Activated CD4-positive, alpha-beta T cell treated with anti-CD3 and anti-CD28 coated beads, Interleukin-2, Interleukin-6, amounts not matched to agents 100 ng/mL and 50 ng/mL, durations not matched to agents 16 hours and 8 hours (primary cell): ENCODE results near the gene MSMB.
"Not testable (repeated sequence)": the region's sequence is repeated elsewhere in the genome, so short reads cannot be mapped to it uniquely, and the experiment has no call there.

ENCODE experiments used
- DNase-seq: peaks from one replicate; pipeline ENCODE4 v3.0.0-alpha.2; 2020

The MSMB gene, protein sequence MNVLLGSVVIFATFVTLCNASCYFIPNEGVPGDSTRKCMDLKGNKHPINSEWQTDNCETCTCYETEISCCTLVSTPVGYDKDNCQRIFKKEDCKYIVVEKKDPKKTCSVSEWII

GRCh38 chr10:46046261-46046660 is at the start of gene MSMB:
MSMB (minus strand) TSS chr10:46046269; CDS start chr10:46046237, 32 bp downstream.
- DNase-seq: no peak

GRCh38 chr10:46094931-46095750 is 49.1 kb upstream of the MSMB start:
- no peak for DNase-seq

- DNase-seq: no peak
Measured at GRCh38 chr10:46094197-46094500, 48.1 kb upstream of the MSMB start.

DNA sequence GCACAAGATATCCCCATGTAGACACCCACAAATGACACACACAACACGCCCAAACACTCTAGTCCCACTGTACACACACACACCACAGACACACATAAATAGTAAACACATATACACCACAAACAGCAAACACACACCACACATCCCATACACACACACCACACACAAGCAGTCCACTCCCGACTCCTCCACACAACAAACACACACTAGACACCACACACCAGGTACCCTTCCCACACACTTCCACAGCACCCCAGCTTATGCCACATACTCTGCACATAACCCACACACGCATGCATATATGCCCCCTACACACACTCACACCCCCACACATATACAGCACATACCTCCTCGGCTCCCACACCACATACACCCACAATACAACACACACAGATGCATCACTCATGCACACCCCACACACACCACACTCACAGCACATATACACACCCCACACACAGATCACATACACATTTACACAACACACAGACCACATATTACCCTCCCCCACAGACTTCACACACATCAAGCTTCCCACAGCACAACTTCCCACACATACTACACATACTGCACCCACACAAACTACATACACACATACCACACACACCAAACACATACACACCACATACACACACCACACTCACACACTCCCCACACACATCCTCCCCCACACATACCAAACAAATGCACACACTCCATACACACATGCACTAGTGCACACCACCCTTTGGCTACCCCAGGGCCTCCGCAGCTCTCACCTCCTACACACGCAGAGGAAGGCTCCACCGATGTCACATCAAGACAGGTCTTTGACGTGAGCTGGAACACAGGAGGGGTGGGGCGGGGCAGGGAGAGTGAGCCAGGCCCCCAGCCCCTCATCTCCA is 47.5 kb upstream of the MSMB start:
- not testable (repeated sequence) for DNase-seq

DNA sequence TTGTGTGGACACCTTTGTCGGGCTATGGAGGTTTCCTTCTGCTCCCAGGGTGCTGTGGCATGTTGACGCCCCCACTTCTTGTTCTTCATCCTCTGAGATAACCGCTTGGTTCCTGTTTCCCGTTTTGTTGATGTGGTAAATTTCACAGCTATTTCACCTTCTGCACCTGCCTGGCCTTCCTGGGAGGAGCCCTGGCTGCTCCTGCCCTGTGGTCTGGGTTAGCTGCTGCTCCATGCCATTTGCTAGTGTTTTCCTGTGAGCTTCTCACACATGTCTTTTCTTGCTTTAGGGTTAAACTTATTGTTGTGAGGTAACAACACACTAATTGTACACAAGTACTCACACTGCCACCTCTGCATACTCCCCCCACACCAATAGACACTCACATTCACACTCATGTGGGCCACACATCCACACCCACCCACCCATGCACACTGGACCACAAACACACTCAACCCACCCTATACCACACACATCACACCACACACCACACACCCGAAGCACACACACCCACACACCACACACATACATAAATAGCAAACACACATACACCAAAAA is 46.5 kb upstream of the MSMB start:
- DNase-seq: no peak

GRCh38 chr10:46091828-46092523 is 45.9 kb upstream of the MSMB start:
- no peak for DNase-seq

- DNase-seq: no peak
Measured at GRCh38 chr10:46091080-46091827, 45.2 kb upstream of the MSMB start.

GRCh38 chr10:46090258-46090812 is 44.3 kb upstream of the MSMB start:
- DNase-seq: no peak

DNA sequence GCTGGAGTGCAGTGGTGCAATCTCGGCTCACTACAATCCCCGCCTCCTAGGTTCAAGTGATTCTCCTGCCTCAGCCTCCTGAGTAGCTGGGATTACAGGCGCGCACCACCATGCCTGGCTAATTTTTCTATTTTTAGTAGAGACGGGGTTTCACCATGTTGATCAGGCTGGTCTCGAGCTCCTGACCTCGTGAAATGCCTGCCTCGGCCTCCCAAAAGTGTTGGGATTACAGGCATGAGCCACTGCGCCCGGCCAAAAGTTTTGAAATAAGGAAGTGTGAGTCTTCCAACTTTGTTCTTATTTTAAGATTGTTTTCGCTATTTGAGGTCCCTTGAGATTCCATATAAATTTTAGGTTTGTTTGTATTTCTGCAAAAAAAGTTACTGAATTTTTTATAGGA is 41.3 kb upstream of the MSMB start:
- not testable (repeated sequence) for DNase-seq

DNA sequence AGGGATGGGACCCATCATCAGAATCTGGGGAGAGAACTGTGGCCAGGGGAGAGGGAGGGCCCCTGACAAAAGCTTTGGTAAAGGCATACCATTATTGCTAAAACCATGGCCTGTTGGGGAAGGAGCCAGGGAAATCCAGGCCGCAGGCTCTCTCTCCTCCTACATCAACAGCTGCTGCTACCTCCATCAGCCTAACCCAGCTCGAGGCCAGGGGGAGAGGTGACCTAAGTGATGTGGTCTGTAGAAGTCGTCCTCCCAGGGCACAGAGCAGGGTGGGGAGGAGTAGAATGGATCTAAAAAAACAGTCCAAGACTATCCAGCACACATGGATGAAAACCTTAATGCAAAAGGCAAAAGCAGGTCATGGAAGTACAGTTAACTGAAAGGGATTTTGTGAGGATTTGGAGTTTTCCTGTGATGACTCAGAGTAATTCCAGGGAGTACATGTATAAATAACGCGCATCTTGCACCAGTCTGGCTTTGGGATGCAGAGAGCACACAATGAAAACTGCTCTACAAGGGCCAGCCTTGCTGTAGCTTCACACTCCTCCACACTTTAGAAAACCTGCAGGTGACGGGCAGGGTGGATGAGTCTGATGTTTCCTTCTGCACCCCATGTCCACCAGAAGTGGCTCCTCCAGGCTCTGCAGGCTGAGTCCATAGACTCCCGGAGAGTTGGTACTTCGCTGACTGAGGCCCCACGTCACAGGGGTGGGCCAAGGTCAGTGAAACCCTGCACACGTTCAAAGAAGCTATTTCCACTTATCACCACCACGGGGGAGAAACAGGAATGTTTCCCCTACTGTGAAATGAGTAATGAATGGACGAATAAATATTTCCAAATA is 38.5 kb upstream of the MSMB start:
- DNase-seq: no peak

DNA sequence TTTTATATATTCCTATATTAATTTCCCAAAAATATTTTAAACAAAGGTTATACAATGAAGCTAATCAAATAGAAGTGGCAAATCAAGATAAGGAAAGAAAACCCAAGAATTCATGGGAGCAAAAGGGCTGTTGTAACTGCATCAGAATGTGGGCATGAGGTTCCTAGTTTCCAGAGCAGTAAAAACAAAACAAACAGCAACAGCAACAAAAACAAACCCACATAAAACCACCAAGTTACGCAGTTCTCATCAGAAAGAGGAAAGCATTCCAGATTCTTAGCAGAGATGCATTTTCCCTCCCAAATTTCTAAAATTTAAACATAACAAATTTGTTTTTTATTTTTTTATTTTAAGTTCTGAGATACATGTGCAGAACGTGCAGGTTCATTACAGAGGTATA is 34.8 kb upstream of the MSMB start:
- DNase-seq: no peak

GRCh38 chr10:46079831-46080585 is 33.9 kb upstream of the MSMB start:
- DNase-seq: no peak

DNA sequence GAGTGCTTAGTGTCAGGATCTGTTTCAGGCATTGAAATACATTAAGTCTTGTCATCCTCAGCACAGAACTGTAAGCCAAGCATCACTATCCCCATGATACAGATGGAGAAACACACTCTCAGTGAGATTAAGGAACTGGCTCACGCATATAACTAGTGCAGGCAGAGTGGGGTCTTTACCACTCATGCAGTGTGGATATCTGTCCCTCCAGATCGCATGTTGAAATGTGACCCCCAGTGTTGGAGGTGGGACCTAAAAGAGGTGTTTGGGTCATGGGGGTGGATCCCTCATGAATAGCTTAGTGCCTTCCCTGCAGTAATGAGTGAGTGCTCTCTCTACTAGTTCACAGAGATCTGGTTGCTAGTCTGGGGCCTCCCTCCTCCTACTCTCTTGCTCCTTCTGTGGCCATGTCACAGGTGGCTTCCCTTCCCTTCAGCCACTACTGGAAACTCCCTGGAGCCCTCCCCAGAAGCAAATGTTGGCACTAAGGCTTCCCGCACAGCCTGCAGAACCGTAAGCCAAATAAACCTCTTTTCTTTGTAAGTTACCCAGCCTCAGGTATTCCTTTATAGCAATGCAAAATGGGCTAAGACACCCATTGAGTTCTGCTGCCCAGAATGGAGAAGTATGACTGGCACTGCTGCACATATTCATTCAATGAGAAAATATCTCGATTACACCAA is 31.8 kb upstream of the MSMB start:
- DNase-seq: no peak

DNA sequence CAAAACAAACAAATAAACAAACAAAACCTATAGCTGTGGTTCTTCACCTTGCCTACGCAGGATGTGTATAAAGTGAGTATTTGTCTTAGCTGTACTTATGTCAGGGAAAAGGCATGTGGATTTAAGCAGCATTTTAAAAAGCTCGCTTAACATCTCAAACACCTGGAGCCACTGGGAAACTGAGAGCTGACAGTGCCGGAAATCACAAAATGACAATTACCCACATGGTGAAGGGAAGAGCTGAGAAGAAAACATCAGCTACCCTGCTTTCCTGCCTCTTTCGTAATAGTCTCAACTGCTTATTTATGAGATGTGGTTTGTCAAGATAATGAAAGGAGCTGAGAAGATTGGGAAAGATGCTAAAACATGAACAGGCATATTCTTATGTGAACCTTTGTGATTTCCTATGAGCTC is 31.1 kb upstream of the MSMB start:
- no peak for DNase-seq

DNA sequence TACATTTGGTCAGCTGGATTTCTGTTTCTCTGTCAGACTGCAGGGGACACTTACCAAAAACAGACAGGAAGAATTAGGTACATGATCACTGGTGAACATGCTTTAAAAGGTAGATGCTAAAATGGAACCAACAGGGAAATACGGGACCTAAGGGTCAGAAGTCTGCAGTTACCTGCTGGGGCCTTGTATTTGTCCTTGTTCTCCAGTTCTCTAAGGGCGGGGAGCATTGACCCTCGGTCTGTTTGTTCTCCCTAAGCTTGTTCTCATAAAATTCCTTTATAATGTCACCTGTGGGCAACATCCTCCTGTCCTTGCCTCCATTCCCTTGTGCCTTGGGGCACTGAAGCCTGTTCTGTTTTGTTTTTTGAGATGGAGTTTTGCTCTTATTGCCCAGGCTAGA is 29.8 kb upstream of the MSMB start:
- DNase-seq: no peak

- DNase-seq: no peak
Measured at GRCh38 chr10:46074196-46074946, 28.3 kb upstream of the MSMB start.

DNA sequence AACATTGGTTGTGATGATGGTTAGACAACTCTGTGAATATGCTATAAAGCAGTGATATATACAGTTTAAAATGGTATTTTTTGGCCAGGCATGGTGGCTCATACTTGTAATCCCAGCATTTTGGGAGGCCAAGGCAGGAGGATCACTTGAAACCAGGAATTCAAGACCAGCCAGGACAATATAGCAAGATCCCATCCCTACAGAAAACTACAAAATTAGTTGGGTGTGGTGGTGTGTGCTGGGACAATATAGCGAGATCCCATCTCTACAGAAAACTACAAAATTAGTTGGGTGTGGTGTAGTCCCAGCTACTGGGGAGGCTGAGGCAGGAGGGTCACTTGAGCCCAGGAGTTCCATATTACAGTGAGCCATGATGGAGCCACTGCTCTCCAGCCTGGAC is 27.5 kb upstream of the MSMB start:
- DNase-seq: no peak

DNA sequence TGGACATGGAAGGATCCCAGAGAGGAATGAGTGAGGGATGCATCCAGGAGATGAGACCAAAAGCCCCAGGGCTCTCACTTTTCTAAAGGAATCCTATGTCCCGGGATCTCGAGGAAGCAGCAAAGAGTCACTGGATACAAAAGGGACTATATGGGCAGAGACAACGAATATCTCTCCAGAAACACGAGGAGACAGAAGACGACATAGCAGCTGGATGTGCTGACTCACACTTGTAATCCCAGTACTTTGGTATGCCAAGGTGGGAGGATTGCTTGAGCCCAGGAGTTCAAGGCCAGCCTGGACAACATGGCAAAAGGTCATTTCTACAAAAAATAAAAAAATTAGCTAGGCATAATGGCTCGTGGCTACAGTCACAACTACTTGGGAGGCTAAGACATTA is 24.7 kb upstream of the MSMB start:
- no peak for DNase-seq
